Neural crest cell (in vitro differentiated cells): ENCODE results near the gene KIAA1217. TPM values are rescaled to one million over a fixed set of nuclear protein-coding genes. Genes with fewer than 3 reads are reported as not detected.

Experiments
- DNase-seq: peaks from one replicate; pipeline ENCODE4 v3.0.0; 2021; ENCODE audit warnings: low read depth, mixed read lengths, low spot score
- H3K27ac Mint-ChIP-seq: one replicate; pipeline ENCODE4 v1.8.0; 2021; ENCODE audit warnings: mild to moderate bottlenecking, mixed read lengths; ENCODE audit not compliant: unreplicated experiment
- H3K27me3 Mint-ChIP-seq: 2 replicates; pipeline ENCODE4 v1.8.0; 2021; ENCODE audit warnings: low read depth, mild to moderate bottlenecking, mixed read lengths
- H3K36me3 Mint-ChIP-seq: 2 replicates; pipeline ENCODE4 v1.8.0; 2021; ENCODE audit warnings: low read depth, mild to moderate bottlenecking, mixed read lengths
- H3K4me1 Mint-ChIP-seq: 2 replicates; pipeline ENCODE4 v1.8.0; 2021; ENCODE audit warnings: mixed read lengths
- H3K4me3 Mint-ChIP-seq: one replicate; pipeline ENCODE4 v1.8.0; 2021; ENCODE audit warnings: mild to moderate bottlenecking, mixed read lengths
- H3K9me3 Mint-ChIP-seq: 2 replicates; pipeline ENCODE4 v1.8.0; 2021; ENCODE audit warnings: mixed read lengths
- CTCF ChIP-seq: fragments of 200-600 bp; sonication (generic); conservative IDR thresholded peaks from 2 replicates; pipeline ENCODE4 v1.5.0; 2021; ENCODE audit warnings: antibody characterized with exemption, mild to moderate bottlenecking
- total RNA-seq: library from RNA; stranded (reverse); gene quantifications from 2 replicates; pipeline ENCODE4 v1.2.1, GENCODE V29; 2021

The KIAA1217 gene
- total RNA-seq, 1 donor from 2014 or later = 10.5 TPM

GRCh38 chr10:24575481-24576002 is 366.6 kb downstream of the KIAA1217 start:
- Mint-ChIP-seq H3K9me3 (no peaks in the 10 kb centered on the region), H3K4me1 (peaks cover 9% of the 10 kb centered on the region), H3K27me3 (no peaks in the 10 kb centered on the region), H3K27ac (no peak overlapping the region), H3K36me3 (peaks cover 3% of the 10 kb centered on the region), H3K4me3 (no peak overlapping the region)
- DNase-seq = no peak
- TF ChIP-seq CTCF = no peak

- H3K4me1 Mint-ChIP-seq = peaks cover 9% of the 10 kb centered on the region
- TF ChIP-seq CTCF = no peak
- no peak overlapping the region for H3K27ac Mint-ChIP-seq
- peaks cover 8% of the 10 kb centered on the region for H3K36me3 Mint-ChIP-seq
- H3K4me3 Mint-ChIP-seq = no peak overlapping the region
- no peaks in the 10 kb centered on the region for H3K9me3 Mint-ChIP-seq
- H3K27me3 Mint-ChIP-seq = no peaks in the 10 kb centered on the region
- no peak for DNase-seq
Measured at GRCh38 chr10:24579448-24579847, 370.5 kb downstream of the KIAA1217 start.

- H3K4me1 Mint-ChIP-seq = peaks cover 9% of the 10 kb centered on the region
- peaks cover 10% of the 10 kb centered on the region for H3K36me3 Mint-ChIP-seq
- TF ChIP-seq CTCF = no peak
- DNase-seq = no peak
- H3K4me3 Mint-ChIP-seq = no peak overlapping the region
- H3K27ac Mint-ChIP-seq = no peak overlapping the region
- H3K9me3 Mint-ChIP-seq = no peaks in the 10 kb centered on the region
- H3K27me3 Mint-ChIP-seq = no peaks in the 10 kb centered on the region
Measured at GRCh38 chr10:24579906-24580305, 371.0 kb downstream of the KIAA1217 start.

GRCh38 chr10:24589265-24589664 is 380.3 kb downstream of the KIAA1217 start:
- TF ChIP-seq CTCF = no peak
- no peak overlapping the region for H3K27ac Mint-ChIP-seq
- H3K4me3 Mint-ChIP-seq = no peak overlapping the region
- no peaks in the 10 kb centered on the region for H3K4me1 Mint-ChIP-seq
- H3K9me3 Mint-ChIP-seq = no peaks in the 10 kb centered on the region
- no peaks in the 10 kb centered on the region for H3K27me3 Mint-ChIP-seq
- no peak for DNase-seq
- peaks cover 24% of the 10 kb centered on the region for H3K36me3 Mint-ChIP-seq

- no peak for DNase-seq
- Mint-ChIP-seq H3K4me1 (no peaks in the 10 kb centered on the region), H3K27me3 (no peaks in the 10 kb centered on the region), H3K9me3 (no peaks in the 10 kb centered on the region), H3K4me3 (no peak overlapping the region), H3K36me3 (peaks cover 14% of the 10 kb centered on the region), H3K27ac (no peak overlapping the region)
- no peak for TF ChIP-seq CTCF
Measured at GRCh38 chr10:24590697-24591457, 381.9 kb downstream of the KIAA1217 start.
